ENCODE measurements around the gene SPEM1. TPM values are rescaled to one million over a fixed set of nuclear protein-coding genes. Genes with fewer than 3 reads are reported as not detected.
A peak's percentile ranks its signal among the peaks of the same experiment; 100 is the strongest.

The SPEM1 gene
- total and polyA plus RNA-seq, 2 of the 13 experiments (the other 11 are each of a cell fraction or from before 2014, with no cell fraction given): not detected

GRCh38 chr17:7445619-7445968, 25.5 kb downstream of the SPEM1 start (continued):
- TF ChIP-seq GZF1 (CRISPR knock-in tag; IDR thresholded peaks at IDR 0.05) (no peak), ZNF12 (CRISPR knock-in tag; IDR thresholded peaks at IDR 0.05) (no peak), ZNF687 (CRISPR knock-in tag; IDR thresholded peaks at IDR 0.05) (no peak; the same call in none of the 2 replicates), RFX5 (IDR thresholded peaks at IDR 0.05; ENCODE audit: low read depth, low read length) (no peak), ELF1 (CRISPR knock-in tag; IDR thresholded peaks at IDR 0.05) (no peak), LCORL (IDR thresholded peaks at IDR 0.05) (no peak), LCORL (CRISPR knock-in tag; IDR thresholded peaks at IDR 0.05) (no peak), TGIF2 (CRISPR knock-in tag; IDR thresholded peaks at IDR 0.05) (no peak), ZNF256 (CRISPR knock-in tag; conservative IDR thresholded peaks at IDR 0.05) (peak; percentile 41; the same call in 1 of the 2 replicates), PAWR (CRISPR knock-in tag; IDR thresholded peaks at IDR 0.05; ENCODE audit: borderline replicate concordance) (no peak), SALL2 (CRISPR knock-in tag; IDR thresholded peaks at IDR 0.05) (0 out of 2 replicates have a peak, but pooled peaks have one; percentile 1), SETDB1 (CRISPR knock-in tag; IDR thresholded peaks at IDR 0.05; ENCODE audit: borderline replicate concordance) (no peak), RELA (CRISPR knock-in tag; IDR thresholded peaks at IDR 0.05) (no peak), IKZF4 (CRISPR knock-in tag; IDR thresholded peaks at IDR 0.05; ENCODE audit: borderline replicate concordance, low read depth, not compliant biosample characterization) (no peak), ZMYM3 (CRISPR knock-in tag; IDR thresholded peaks at IDR 0.05) (no peak), ZNF629 (CRISPR knock-in tag; conservative IDR thresholded peaks at IDR 0.05) (0 out of 2 replicates have a peak, but pooled peaks have one; percentile 16), HBP1 (CRISPR knock-in tag; IDR thresholded peaks at IDR 0.05; ENCODE audit: low read depth) (peak; percentile 16; the same call in 1 of the 2 replicates), ZNF282 (IDR thresholded peaks at IDR 0.05; ENCODE audit: partially characterized antibody) (no peak), MAX (IDR thresholded peaks at IDR 0.05) (0 out of 2 replicates have a peak, but pooled peaks have one; percentile 34), MXD4 (CRISPR knock-in tag; IDR thresholded peaks at IDR 0.05) (no peak), ZNF343 (CRISPR knock-in tag; IDR thresholded peaks at IDR 0.05) (no peak)
- TF ChIP-seq, protein P1, sequence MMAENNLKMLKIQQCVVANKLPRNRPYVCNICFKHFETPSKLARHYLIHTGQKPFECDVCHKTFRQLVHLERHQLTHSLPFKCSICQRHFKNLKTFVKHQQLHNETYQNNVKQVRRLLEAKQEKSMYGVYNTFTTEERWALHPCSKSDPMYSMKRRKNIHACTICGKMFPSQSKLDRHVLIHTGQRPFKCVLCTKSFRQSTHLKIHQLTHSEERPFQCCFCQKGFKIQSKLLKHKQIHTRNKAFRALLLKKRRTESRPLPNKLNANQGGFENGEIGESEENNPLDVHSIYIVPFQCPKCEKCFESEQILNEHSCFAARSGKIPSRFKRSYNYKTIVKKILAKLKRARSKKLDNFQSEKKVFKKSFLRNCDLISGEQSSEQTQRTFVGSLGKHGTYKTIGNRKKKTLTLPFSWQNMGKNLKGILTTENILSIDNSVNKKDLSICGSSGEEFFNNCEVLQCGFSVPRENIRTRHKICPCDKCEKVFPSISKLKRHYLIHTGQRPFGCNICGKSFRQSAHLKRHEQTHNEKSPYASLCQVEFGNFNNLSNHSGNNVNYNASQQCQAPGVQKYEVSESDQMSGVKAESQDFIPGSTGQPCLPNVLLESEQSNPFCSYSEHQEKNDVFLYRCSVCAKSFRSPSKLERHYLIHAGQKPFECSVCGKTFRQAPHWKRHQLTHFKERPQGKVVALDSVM (CRISPR knock-in tag; IDR thresholded peaks at IDR 0.05): peak; percentile 4; the same call in 1 of the 2 replicates
